ENCODE measurements around the gene SKOR1. TPM values are rescaled to one million over a fixed set of nuclear protein-coding genes. Genes with fewer than 3 reads are reported as not detected.
A peak's percentile ranks its signal among the peaks of the same experiment; 100 is the strongest.

SKOR1 gene
- total RNA-seq, 1 experiment from 2014 or later, result 0.13 TPM

DNA sequence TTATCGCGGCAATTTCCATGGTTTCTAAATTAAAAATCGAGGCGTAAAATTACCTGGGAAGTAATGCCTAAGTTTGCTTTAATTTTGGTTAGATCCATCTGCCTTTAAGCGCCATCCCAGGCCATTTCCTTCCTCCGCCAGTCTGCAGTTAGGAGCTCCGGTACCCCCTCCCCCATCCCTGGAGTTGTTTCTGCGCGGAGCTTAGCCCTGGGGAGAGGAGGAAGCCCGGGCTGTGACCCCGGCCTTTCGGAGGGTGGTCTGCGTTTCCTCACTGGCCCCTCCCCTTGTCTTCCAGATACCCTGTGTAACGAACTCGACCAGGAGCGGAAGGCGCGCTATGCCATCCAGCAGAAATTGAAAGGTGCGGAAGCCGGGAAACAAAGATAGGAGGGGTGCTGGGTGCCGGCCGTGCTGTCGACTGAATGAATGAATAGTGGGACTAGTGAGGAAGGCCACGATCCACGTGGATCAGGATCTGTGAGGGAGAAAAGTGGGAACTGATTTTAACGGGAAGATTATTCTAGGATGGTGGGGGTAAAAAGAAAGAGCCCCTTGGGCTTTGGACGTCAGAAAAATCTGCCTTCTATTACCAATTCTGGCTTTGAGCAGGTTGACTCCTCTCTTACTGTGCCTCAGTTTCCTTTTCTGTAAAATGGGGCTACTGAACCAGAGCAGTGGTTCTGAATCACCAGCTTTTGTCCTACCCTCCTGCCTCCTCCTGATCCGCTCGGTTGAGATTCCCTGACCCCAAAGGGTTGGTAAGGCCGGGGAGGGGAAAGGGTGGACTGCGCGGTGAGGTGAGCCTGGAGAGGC, 7.8 kb downstream of the SKOR1 start:
- H3K9me3 ChIP-seq (ENCODE audit: control insufficient read depth, low read depth, low read length), result no peaks in the 10 kb centered on the region
- H3K79me1 ChIP-seq (ENCODE audit: insufficient read depth, low read depth, low read length, poor library complexity, severe bottlenecking), result no peaks in the 10 kb centered on the region
- no peak overlapping the region for H2BK20ac ChIP-seq (ENCODE audit: low read depth, low read length, poor library complexity, severe bottlenecking)
- H4K5ac ChIP-seq (ENCODE audit: insufficient read length, low read depth, low read length), result no peak overlapping the region
- peak overlapping the region; percentile 50 to 75 for H3K4me3 Mint-ChIP-seq
- no peak overlapping the region for H3K14ac ChIP-seq (ENCODE audit: insufficient read depth, low read length)
- no peak overlapping the region for H2BK12ac ChIP-seq (ENCODE audit: insufficient read length, low read depth, low read length)
- H4K20me1 ChIP-seq (ENCODE audit: control insufficient read depth, insufficient read depth, insufficient read length), result no peaks in the 10 kb centered on the region
- peak overlapping the region; percentile 77 for H3K4me2 ChIP-seq (ENCODE audit: insufficient read depth, insufficient read length, low read length)
- no peak overlapping the region for H3K27ac Mint-ChIP-seq
- H2AFZ ChIP-seq (ENCODE audit: low read length), result no peak overlapping the region
- no peak overlapping the region for H4K91ac ChIP-seq (ENCODE audit: insufficient read length, low read depth, low read length)
- H3K9ac ChIP-seq (ENCODE audit: extremely low read depth, insufficient read length, low read length), result no peak overlapping the region
- peaks cover 92% of the 10 kb centered on the region for H3K27me3 ChIP-seq (ENCODE audit: insufficient read depth, low read length)
- H3K79me2 ChIP-seq (ENCODE audit: insufficient read depth, low read length), result no peaks in the 10 kb centered on the region
- H3K18ac ChIP-seq (ENCODE audit: insufficient read length, low read depth, low read length), result no peak overlapping the region
- H4K8ac ChIP-seq (replicated peaks; ENCODE audit: insufficient read length, low read depth, low read length), result no peak overlapping the region
- no CpG with 5 or more reads among the region's 32 CpGs for WGBS (ENCODE audit: extremely low coverage, insufficient read length, low lambda C conversion rate)
- H2BK15ac ChIP-seq (ENCODE audit: low read depth, low read length), result no peak overlapping the region
- TF ChIP-seq, protein P1, sequence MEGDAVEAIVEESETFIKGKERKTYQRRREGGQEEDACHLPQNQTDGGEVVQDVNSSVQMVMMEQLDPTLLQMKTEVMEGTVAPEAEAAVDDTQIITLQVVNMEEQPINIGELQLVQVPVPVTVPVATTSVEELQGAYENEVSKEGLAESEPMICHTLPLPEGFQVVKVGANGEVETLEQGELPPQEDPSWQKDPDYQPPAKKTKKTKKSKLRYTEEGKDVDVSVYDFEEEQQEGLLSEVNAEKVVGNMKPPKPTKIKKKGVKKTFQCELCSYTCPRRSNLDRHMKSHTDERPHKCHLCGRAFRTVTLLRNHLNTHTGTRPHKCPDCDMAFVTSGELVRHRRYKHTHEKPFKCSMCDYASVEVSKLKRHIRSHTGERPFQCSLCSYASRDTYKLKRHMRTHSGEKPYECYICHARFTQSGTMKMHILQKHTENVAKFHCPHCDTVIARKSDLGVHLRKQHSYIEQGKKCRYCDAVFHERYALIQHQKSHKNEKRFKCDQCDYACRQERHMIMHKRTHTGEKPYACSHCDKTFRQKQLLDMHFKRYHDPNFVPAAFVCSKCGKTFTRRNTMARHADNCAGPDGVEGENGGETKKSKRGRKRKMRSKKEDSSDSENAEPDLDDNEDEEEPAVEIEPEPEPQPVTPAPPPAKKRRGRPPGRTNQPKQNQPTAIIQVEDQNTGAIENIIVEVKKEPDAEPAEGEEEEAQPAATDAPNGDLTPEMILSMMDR (conservative IDR thresholded peaks at IDR 0.05), result no peak
- H3K4me1 Mint-ChIP-seq, result peaks cover 41 to 57% of the 10 kb centered on the region in 2 experiments
- no peak overlapping the region for H2BK5ac ChIP-seq (ENCODE audit: insufficient read length, low read length)
- no peak overlapping the region for H3T11ph ChIP-seq (ENCODE audit: low read length)
- H2AK5ac ChIP-seq (ENCODE audit: insufficient read length, low read length), result no peak overlapping the region
- H3K23ac ChIP-seq (ENCODE audit: insufficient read length, low read depth, low read length), result no peak overlapping the region
- no peak overlapping the region for H2BK120ac ChIP-seq (ENCODE audit: low read depth, low read length, poor library complexity, severe bottlenecking)
- H3K9me3 Mint-ChIP-seq, result peaks cover 3 to 4% of the 10 kb centered on the region in 2 experiments; a peak in 4 of 5 replicates
- peaks cover 7% of the 10 kb centered on the region; the same call in 1 of the 2 replicates for H3K4me1 ChIP-seq (ENCODE audit: insufficient read depth, low read length)
- no peak overlapping the region for H3K56ac ChIP-seq (ENCODE audit: insufficient read length, low read depth, low read length)
- peak; percentile 74 for DNase-seq
- no peak overlapping the region for H3K27ac ChIP-seq (ENCODE audit: insufficient read length, low read depth, low read length)
- H3K4ac ChIP-seq (ENCODE audit: low read depth, low read length), result no peak overlapping the region
- H3K36me3 Mint-ChIP-seq (ENCODE audit: insufficient read depth in 1 of 3, low read depth in 3 of 3), result no peaks in the 10 kb centered on the region; a peak in 2 of 7 replicates
- peaks cover 100% of the 10 kb centered on the region for H3K27me3 Mint-ChIP-seq (ENCODE audit: low read depth)
- H3K23me2 ChIP-seq (ENCODE audit: insufficient read length, low read depth, low read length, poor library complexity, severe bottlenecking), result peaks cover 16% of the 10 kb centered on the region
